ENCODE data around the gene ATP8A2.

DNA sequence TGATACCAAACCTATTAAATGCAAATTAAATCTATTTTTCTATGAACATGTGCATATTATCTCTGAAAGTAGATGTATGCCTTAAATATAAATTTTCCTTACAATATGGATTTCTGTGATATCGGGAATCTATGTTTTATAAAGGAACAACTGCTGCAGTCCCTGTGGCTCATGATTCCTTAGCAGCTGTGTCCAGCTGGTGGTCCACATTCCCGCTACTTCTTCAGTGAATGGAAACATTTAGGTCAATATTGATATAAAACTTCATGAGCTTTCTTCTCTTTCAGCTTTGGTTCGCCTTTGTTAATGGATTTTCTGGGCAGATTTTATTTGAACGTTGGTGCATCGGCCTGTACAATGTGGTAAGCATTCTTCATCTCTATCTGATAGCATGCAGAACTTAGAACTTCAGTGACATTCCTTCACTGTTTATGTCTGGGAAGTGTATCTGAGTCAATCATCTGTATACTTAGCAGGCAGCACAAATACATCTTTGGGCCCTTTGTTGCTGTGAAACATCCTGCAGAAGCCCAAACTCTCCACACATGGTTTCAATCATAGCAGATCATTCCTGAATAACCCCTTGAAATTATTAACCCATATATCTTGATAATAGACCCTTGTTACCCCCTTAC, 456.2 kb downstream of the ATP8A2 start:
- TF ChIP-seq HMGXB4 (CRISPR knock-in tag; IDR thresholded peaks at IDR 0.05) (no peak), ZNF121 (CRISPR knock-in tag; IDR thresholded peaks at IDR 0.05) (no peak), JAZF1 (CRISPR knock-in tag; IDR thresholded peaks at IDR 0.05) (no peak), FOXP1 (CRISPR knock-in tag; IDR thresholded peaks at IDR 0.05; ENCODE audit: borderline replicate concordance) (no peak), SMAD4 (CRISPR knock-in tag; IDR thresholded peaks at IDR 0.05) (no peak), SOX15 (CRISPR knock-in tag; IDR thresholded peaks at IDR 0.05) (no peak), TP53 (CRISPR knock-in tag; IDR thresholded peaks at IDR 0.05) (no peak), JUN (CRISPR knock-in tag; IDR thresholded peaks at IDR 0.05) (no peak)
- TF ChIP-seq, protein P1, sequence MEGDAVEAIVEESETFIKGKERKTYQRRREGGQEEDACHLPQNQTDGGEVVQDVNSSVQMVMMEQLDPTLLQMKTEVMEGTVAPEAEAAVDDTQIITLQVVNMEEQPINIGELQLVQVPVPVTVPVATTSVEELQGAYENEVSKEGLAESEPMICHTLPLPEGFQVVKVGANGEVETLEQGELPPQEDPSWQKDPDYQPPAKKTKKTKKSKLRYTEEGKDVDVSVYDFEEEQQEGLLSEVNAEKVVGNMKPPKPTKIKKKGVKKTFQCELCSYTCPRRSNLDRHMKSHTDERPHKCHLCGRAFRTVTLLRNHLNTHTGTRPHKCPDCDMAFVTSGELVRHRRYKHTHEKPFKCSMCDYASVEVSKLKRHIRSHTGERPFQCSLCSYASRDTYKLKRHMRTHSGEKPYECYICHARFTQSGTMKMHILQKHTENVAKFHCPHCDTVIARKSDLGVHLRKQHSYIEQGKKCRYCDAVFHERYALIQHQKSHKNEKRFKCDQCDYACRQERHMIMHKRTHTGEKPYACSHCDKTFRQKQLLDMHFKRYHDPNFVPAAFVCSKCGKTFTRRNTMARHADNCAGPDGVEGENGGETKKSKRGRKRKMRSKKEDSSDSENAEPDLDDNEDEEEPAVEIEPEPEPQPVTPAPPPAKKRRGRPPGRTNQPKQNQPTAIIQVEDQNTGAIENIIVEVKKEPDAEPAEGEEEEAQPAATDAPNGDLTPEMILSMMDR (IDR thresholded peaks at IDR 0.05), result no peak

Measured in WTC11 (cell line).